Sigmoid colon (tissue), 7 donors: Measurements from ENCODE around the gene FAM13A. TPM values are rescaled to one million over a fixed set of nuclear protein-coding genes. Genes with fewer than 3 reads are reported as not detected.

Experiments
- DNase-seq: peaks from one replicate; pipeline ENCODE4 v3.0.0-alpha.2; 2019
- H3K27ac ChIP-seq, 4 donors: fragments of 200-600 bp; sonication (generic); one replicate each; pipeline ENCODE4 v1.5.1; 2016 to 2019; ENCODE audit warnings: mild to moderate bottlenecking in 1 of 4
- H3K27me3 ChIP-seq, 3 donors: fragments of 200-600 bp; sonication (generic); one replicate each; pipeline ENCODE4 v1.5.1; 2019; ENCODE audit warnings: mild to moderate bottlenecking in 1 of 3
- H3K36me3 ChIP-seq, 4 donors: fragments of 200-600 bp; sonication (generic); one replicate each; pipeline ENCODE4 v1.5.1; 2016 to 2019
- H3K4me1 ChIP-seq, 4 donors: fragments of 200-600 bp; sonication (generic); one replicate each; pipeline ENCODE4 v1.5.1; 2017 to 2019
- H3K4me3 ChIP-seq, 4 donors: fragments of 200-600 bp; sonication (generic); one replicate each; pipeline ENCODE4 v1.5.1; 2017 to 2019; ENCODE audit warnings: mild to moderate bottlenecking in 2 of 4, moderate library complexity in 1 of 4
- H3K9me3 ChIP-seq, 4 donors: fragments of 200-600 bp in 3 of 4; sonication (generic) in 3 of 4; one replicate each; pipeline versions ENCODE4 v1.5.1 to v1.6.1; 2013 to 2019
- CTCF ChIP-seq, 4 experiments: fragments of 450-650 bp in 3 of 4; fragments of 200-600 bp in 1 of 4; IDR thresholded peaks; one replicate each; pipeline ENCODE4 v1.5.1; 2016 to 2019; ENCODE audit warnings: antibody characterized with exemption in 4 of 4, mild to moderate bottlenecking in 3 of 4, moderate library complexity in 2 of 4
- EP300 ChIP-seq, 4 donors: sonication (generic); formaldehyde crosslinking; IDR thresholded peaks; one replicate each; pipeline ENCODE4 v1.6.1; 2017; ENCODE audit warnings: antibody characterized with exemption in 4 of 4
- POLR2A ChIP-seq, 2 donors: fragments of 450-650 bp; IDR thresholded peaks; one replicate each; pipeline ENCODE4 v1.6.1; 2016; ENCODE audit warnings: antibody characterized with exemption in 2 of 2, mild to moderate bottlenecking in 2 of 2, moderate library complexity in 2 of 2
- POLR2AphosphoS5 ChIP-seq, 4 donors: sonication (generic); formaldehyde crosslinking; IDR thresholded peaks; one replicate each; pipeline ENCODE4 v1.6.1; 2017; ENCODE audit warnings: antibody characterized with exemption in 4 of 4
- WGBS, 2 donors: extraction: QIAGEN DNeasy Blood & Tissue Kit; methylation state at CpG; one replicate each; pipeline ENCODE4 v1.1.7; 2013; 5-methylcytosine and 5-hydroxymethylcytosine counted together
- intact Hi-C: fragments of 100-400 bp; cut with DNase I; formaldehyde crosslinking; loops from one replicate; pipeline ENCODE4 v1.15.1; 2023
- polyA plus RNA-seq, 3 donors: library from polyadenylated mRNA; stranded (reverse); fragments of 200-250 nt; gene quantifications; one replicate each; pipeline ENCODE4 v1.2.3, GENCODE V29; 2013
- total RNA-seq, 4 donors: library from RNA; depleted of rRNA; stranded (reverse); fragments of >200 nt; gene quantifications; one replicate each; pipeline ENCODE4 v1.1.0, GENCODE V29; 2016
- donor health status: healthy with polysubstance abuse.
- donor health status: Bipolar disorder and iron deficiency.
- donor health status: healthy.

Gene FAM13A
- total and polyA plus RNA-seq, 7 donors = 9.9 to 49.7 (median 41.1) TPM

GRCh38 chr4:88957570-88957969 lies 99.4 kb downstream of the FAM13A start:
- TF ChIP-seq POLR2AphosphoS5 (IDR thresholded peaks at IDR 0.05) (no peak), CTCF (IDR thresholded peaks at IDR 0.05) (no peak), EP300 (IDR thresholded peaks at IDR 0.05) (no peak), POLR2A (IDR thresholded peaks at IDR 0.05) (no peak)
- Histone ChIP-seq H3K36me3 (no peaks in the 10 kb centered on the region), H3K27me3 (no peaks in the 10 kb centered on the region), H3K4me1 (peaks cover 0 to 5% (median under 1%) of the 10 kb centered on the region in 4 donors), H3K9me3 (no peaks in the 10 kb centered on the region), H3K27ac (peak overlapping the region in 1 of 4 donors; percentile 45), H3K4me3 (no peak overlapping the region)
- DNase-seq = no peak
- intact Hi-C loops = no loop called here
- 29 to 44% methylated on average over 2 of the region's 2 CpGs for WGBS, 2 donors

GRCh38 chr4:88955580-88956380 lies 101.2 kb downstream of the FAM13A start:
- Histone ChIP-seq H3K27me3 (no peaks in the 10 kb centered on the region), H3K9me3 (no peaks in the 10 kb centered on the region), H3K4me3 (no peak overlapping the region), H3K36me3 (no peaks in the 10 kb centered on the region), H3K4me1 (peaks cover 0 to 5% (median 1%) of the 10 kb centered on the region in 4 donors), H3K27ac (no peak overlapping the region)
- 94 to 96% methylated on average over 3 of the region's 3 CpGs for WGBS, 2 donors
- DNase-seq = no peak
- intact Hi-C loops = no loop called here
- TF ChIP-seq CTCF (IDR thresholded peaks at IDR 0.05) (no peak), POLR2A (IDR thresholded peaks at IDR 0.05) (no peak), EP300 (IDR thresholded peaks at IDR 0.05) (no peak), POLR2AphosphoS5 (IDR thresholded peaks at IDR 0.05) (no peak)

- intact Hi-C loops = no loop called here
- Histone ChIP-seq H3K9me3 (no peaks in the 10 kb centered on the region), H3K4me3 (no peak overlapping the region), H3K27ac (no peak overlapping the region), H3K27me3 (no peaks in the 10 kb centered on the region), H3K36me3 (no peaks in the 10 kb centered on the region), H3K4me1 (peaks cover 0 to 5% (median 1%) of the 10 kb centered on the region in 4 donors)
- WGBS, 2 donors = 94 to 96% methylated on average over 2 of the region's 2 CpGs
- no peak for DNase-seq
- TF ChIP-seq CTCF (IDR thresholded peaks at IDR 0.05) = no peak
- no peak for TF ChIP-seq POLR2AphosphoS5 (IDR thresholded peaks at IDR 0.05)
- TF ChIP-seq EP300 (IDR thresholded peaks at IDR 0.05) = no peak
- no peak for TF ChIP-seq POLR2A (IDR thresholded peaks at IDR 0.05)
Measured at GRCh38 chr4:88953400-88953799, 103.6 kb downstream of the FAM13A start.

GRCh38 chr4:88952081-88952480 lies 104.9 kb downstream of the FAM13A start:
- no peak for TF ChIP-seq CTCF (IDR thresholded peaks at IDR 0.05)
- TF ChIP-seq EP300 (IDR thresholded peaks at IDR 0.05) = no peak
- no peak for TF ChIP-seq POLR2A (IDR thresholded peaks at IDR 0.05)
- no peak for TF ChIP-seq POLR2AphosphoS5 (IDR thresholded peaks at IDR 0.05)
- H3K27ac ChIP-seq = no peak overlapping the region

More at GRCh38 chr4:88952081-88952480, 104.9 kb downstream of the FAM13A start:
- WGBS, 2 donors = 82 to 87% methylated on average over 3 of the region's 3 CpGs
- no peaks in the 10 kb centered on the region for H3K36me3 ChIP-seq
- H3K4me1 ChIP-seq = peaks cover 0 to 3% (median 0%) of the 10 kb centered on the region in 4 donors
- H3K9me3 ChIP-seq = no peaks in the 10 kb centered on the region
- H3K4me3 ChIP-seq = no peak overlapping the region
- DNase-seq = no peak
- intact Hi-C loops = no loop called here
- H3K27me3 ChIP-seq = no peaks in the 10 kb centered on the region
